GM18505 (cell line): ENCODE data around the gene SMARCA1.

Source experiments
- ATAC-seq: cut with Tn5 transposase; IDR thresholded peaks from one replicate; pipeline ENCODE4 v1.9.1; 2021; ENCODE audit not compliant: unreplicated experiment
- POLR2A ChIP-seq: IDR thresholded peaks from 4 replicates; pipeline ENCODE4 v1.6.1; 2011; ENCODE audit warnings: borderline replicate concordance; ENCODE audit not compliant: insufficient read depth, insufficient read length; ENCODE audit errors: extremely low read depth

SMARCA1 gene

GRCh38 chrX:129553619-129554288, 30.5 kb upstream of the SMARCA1 start:
- no peak for TF ChIP-seq POLR2A
- peak; percentile 96 for ATAC-seq

DNA sequence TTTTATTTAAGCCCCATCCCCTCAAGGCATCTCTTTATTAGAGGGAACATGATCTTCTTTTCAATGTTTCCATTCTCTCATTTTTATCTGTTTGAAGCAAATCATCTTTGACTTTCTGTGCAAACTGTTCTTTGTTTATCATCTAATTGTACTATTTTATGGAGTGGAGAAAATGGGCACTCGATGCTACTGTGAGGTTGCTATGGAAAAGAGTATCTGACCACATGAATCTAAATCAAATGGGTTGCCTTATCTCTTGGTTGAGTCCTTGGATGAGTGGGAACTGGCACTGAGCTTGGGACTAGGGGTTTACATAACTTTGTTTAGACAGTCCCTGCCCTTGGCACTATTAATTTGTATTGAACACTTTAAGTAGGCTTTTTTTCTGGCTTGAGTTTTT, 25.8 kb upstream of the SMARCA1 start:
- no peak for ATAC-seq
- no peak for TF ChIP-seq POLR2A

GRCh38 chrX:129545408-129545807, 22.1 kb upstream of the SMARCA1 start:
- no peak for TF ChIP-seq POLR2A
- ATAC-seq = no peak

DNA sequence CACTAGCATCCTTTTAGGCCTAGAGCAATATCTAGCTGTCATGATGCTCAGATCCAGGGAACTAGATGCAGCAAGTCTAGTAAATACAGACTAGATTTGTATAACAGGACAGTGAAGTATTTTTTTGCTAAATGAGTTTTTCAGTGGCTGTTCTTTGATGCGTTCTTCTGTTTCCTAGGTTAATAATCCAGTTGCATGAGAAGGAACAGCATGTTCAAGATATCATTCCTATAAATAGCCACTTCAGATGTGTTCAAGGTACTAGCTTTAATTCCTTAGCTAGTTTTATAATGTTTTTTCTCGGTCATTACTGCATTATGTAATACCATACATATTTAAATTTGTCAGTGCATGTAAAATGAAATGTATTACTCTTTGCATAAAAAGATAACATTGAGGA, 21.5 kb upstream of the SMARCA1 start:
- no peak for ATAC-seq
- TF ChIP-seq POLR2A = no peak

- ATAC-seq = no peak
- no peak for TF ChIP-seq POLR2A
Measured at GRCh38 chrX:129540722-129541184, 17.5 kb upstream of the SMARCA1 start.

DNA sequence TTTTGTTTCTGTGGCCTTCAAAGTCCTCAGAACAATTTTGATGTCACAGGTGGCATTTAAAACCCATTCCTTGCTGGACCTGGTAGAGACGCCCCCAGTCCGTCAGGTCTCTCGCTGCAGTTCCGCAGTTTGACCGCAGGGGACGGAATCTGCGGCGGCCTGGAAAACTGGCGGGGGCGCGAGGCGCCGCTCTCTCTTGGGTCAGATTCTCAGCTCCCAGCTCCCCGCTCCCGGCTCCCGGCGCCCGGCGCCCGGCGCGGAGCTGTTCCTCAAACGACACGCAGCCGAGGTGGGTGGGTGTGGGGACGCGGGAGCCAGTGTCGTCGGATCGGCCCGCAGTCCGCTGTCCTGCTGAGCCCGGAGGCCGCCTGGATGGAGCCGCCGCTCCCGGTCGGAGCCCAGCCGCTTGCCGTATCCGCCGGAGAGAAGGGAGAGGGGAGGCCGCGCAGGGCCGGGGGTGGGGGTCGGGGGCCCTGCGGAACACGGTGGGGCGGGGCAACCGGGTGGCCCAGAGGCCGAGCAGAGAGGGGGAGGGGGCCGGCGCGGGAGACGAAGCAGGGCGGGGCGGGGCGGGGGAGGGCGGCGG, 16.9 kb upstream of the SMARCA1 start, which contains the start of gene OCRL:
Gene OCRL (plus strand): TSS at position 192 of the 586 bp plus-strand sequence. CDS start 181 bp downstream, at position 373.
- peak; percentile 98 for ATAC-seq
- TF ChIP-seq POLR2A = peak; percentile 38

GRCh38 chrX:129534816-129535578, 11.7 kb upstream of the SMARCA1 start:
- no peak for TF ChIP-seq POLR2A
- ATAC-seq = no peak

DNA sequence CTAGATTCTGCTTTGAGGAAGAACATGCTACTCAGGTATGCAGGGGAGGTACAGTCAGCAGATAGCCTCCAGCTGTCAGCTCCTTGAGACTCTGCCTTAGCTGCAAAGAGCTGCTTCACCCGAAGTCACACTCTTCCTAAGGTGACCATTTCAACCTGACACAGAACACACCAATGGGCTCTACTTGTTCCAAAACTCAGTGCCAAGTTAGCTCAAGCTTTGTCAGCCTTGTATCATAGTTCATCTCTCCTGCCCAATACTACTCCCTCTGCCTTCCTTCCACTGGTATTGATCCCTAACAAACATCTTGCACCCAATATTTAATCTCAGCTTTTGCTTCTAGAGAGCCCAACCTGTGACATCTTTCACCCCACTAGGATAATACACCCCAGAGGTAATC, 7.8 kb upstream of the SMARCA1 start:
- ATAC-seq = no peak
- no peak for TF ChIP-seq POLR2A

DNA sequence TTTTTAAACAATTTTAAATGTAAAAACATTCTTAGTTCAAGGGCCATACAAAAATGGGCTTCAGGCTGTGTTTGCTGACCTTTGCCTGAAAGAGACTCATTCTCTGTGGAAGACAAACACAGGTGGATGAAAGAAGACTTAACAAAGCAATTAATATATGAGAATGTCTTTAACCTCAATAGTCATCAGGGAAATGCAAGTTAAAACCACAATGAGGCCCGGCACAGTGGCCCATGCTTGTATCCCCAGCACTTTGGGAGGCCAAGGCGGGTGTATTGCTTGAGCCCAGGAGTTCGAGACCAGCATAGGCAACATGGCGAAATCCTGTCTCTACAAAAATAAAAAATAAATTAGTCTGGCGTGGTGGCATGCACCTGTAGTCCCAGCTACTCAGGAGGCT, 7.1 kb upstream of the SMARCA1 start:
- TF ChIP-seq POLR2A = no peak
- no peak for ATAC-seq

GRCh38 chrX:129529685-129530281, 6.5 kb upstream of the SMARCA1 start:
- no peak for ATAC-seq

GRCh38 chrX:129525896-129526295, 2.6 kb upstream of the SMARCA1 start:
- ATAC-seq = no peak
- no peak for TF ChIP-seq POLR2A

More at GRCh38 chrX:129529685-129530281, 6.5 kb upstream of the SMARCA1 start:
- no peak for TF ChIP-seq POLR2A

DNA sequence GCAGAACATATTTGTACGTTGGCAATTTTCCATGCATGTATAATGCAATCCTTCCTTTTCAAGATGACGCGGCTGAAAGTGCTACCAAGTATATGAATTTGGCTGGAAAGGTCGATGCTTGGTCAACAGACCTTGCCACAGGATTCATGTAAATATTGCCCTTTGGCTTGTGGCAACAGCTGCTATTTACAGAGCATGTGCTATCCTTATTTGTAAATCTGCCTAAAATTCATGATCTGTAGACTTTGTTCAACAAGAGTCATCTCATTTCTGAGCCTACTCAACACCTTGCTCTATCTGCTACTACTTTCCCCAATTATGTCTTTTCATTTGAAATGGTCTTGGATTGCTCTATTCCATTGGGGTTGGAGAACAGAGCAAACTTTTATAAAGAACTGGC, 1.9 kb upstream of the SMARCA1 start:
- no peak for ATAC-seq

DNA sequence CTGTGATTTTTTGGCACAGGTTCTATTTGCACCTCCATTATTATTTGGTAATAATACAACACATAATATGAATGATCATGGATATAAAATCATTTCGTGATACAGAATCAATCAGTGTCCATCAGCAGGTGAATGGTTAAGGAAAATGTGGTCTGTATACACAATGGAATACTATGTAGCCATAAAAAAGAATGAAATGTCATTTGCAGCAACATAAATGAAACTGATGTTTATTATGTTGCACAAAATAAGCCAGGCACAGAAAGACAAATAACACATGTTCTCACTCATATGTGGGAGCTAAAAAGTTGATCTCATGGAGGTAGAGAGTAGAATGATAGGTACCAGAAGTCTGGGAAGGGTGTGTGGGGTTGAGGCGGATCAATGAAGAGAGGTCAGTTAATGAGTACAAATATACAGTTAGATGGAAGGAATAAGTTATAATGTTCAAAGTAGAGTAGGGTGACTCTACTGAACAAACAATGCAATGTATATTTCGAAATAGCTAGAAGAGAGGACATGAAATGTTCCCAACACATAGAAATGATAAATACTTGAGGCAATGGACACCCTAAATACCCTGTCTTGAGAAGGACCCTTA, 1.1 kb upstream of the SMARCA1 start:
- no peak for ATAC-seq
- no peak for TF ChIP-seq POLR2A

More for the DNA sequence above, 1.9 kb upstream of the SMARCA1 start:
- no peak for TF ChIP-seq POLR2A

DNA sequence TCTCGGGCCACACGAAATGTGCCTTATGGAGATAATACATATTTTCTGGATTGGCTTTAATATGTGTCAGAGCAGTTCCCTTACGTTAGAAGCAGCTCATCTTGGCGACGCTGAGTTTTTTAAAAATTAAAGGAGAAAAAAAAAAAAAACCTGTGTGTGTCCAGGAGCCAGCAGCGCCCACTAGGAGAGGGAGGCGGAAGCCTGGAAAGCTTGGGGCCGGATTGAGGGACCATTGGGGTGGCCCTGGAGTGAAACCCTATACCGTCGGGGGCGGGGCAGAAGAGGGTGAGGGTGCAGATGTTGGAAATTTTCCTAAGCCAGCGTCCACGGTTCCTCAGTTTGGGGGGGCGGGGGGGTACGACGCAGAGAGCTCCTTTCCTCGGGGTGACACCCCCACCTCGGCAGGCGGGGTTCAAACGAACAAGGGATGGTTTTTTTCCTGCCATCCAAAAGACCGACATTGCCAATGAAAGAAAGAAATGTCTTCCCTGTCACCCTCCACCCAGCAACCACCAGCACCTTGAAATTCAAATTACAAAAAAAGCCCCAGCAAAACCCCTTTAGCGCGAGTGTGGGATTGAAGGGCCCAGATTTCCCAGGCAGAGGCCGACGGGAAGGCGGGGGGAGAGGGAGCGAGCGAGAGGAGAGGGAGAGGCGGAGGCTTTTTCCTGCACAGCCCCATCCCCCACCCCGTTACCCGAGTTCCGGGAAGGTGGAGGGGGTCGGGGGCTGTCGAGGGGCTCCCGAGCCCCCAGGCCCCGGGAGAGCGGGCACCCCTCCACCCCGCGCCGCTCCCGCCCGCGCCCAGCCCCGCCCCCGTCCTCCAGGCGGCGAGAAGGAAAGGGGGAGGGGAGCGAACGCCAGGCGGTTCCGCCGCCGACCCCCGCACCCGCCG, 859 bp downstream of the SMARCA1 start:
- no peak for TF ChIP-seq POLR2A
- ATAC-seq = no peak
